ENCODE measurements around the gene PDPK1. TPM values are rescaled to one million over a fixed set of nuclear protein-coding genes. Genes with fewer than 3 reads are reported as not detected.

Gene PDPK1
- 10 to 100 TPM; 56.8 to 58.5 TPM for total RNA-seq
- polyA plus RNA-seq, result 46.2 TPM

- Histone ChIP-seq H3K27me3 (ENCODE audit: insufficient read depth, low read length, poor library complexity, severe bottlenecking) (no peaks in the 10 kb centered on the region), H3K9me3 (ENCODE audit: low read length) (no peaks in the 10 kb centered on the region), H3K36me3 (ENCODE audit: insufficient read depth, low read length) (no peaks in the 10 kb centered on the region), H3K27ac (ENCODE audit: low read depth, low read length) (peak within 1 kb of the TSS; percentile 61), H3K4me1 (ENCODE audit: insufficient read depth, low read length) (peaks cover 29% of the 10 kb centered on the region), H3K4me3 (ENCODE audit: low read length) (peak within 1 kb of the TSS; percentile 64)
- H3K4me1 Mint-ChIP-seq, result peaks cover 39 to 49% (median 41%) of the 10 kb centered on the region in 3 donors
- peak within 1 kb of the TSS; percentile 85 to 95 (median 87) for H3K4me3 Mint-ChIP-seq
- CTCF ChIA-PET, result interaction anchor here (0.9 kb wide), 1 partner anchor 23 kb away, joined by 4 read pairs; no protein-coding TSS in a partner anchor
- H3K27me3 Mint-ChIP-seq, result peaks cover 0 to 2% of the 10 kb centered on the region in 2 donors
- peak; percentile 91 to 96 (median 95) for DNase-seq
- POLR2A ChIA-PET, result interaction anchor here (1.1 to 1.9 kb wide), 5 partner anchors 18 to 135 kb away, joined by 3 to 12 read pairs (median 5); partner anchors contain the start of genes AMDHD2 and ATP6V0C
- peak within 1 kb of the TSS; percentile 57 to 99 (median 90) for H3K27ac Mint-ChIP-seq
- peaks cover 0 to 2% (median 0%) of the 10 kb centered on the region in 5 donors for H3K9me3 Mint-ChIP-seq
- H3K36me3 Mint-ChIP-seq, result peaks cover 0 to 19% (median 2%) of the 10 kb centered on the region in 3 donors
Observed at GRCh38 chr16:2537451-2538379, at the start of gene PDPK1. Gene PDPK1, plus strand, starts transcription at chr16:2538021. Its CDS starts 92 bp downstream, at chr16:2538113.

DNA sequence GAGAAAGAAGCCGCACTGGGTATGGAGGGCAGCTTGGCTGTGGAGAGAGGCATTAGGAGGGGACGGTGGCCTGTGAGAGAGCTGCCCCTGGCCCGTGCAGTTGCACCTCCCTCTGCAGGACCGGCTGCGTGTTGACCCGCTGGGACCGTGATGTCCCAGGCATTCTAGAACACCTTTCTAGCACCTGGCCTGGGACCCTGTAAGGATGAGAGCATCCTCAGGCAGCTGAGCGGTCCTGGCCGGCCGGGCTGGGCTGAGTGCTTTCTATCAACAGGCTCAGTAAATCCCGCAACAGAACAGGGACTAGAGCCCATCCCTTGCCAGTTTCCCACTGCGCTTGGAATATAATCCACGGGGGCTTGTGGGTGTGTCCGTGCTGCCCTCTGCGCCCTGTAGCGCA lies 48.2 kb upstream of the PDPK1 start:
- H3K9me3 Mint-ChIP-seq, result no peaks in the 10 kb centered on the region
- H3K27me3 ChIP-seq (ENCODE audit: insufficient read depth, low read length, poor library complexity, severe bottlenecking), result no peaks in the 10 kb centered on the region
- H3K4me1 ChIP-seq (ENCODE audit: insufficient read depth, low read length), result peaks cover 14% of the 10 kb centered on the region
- H3K36me3 Mint-ChIP-seq, result peaks cover 0 to 2% (median 0%) of the 10 kb centered on the region in 3 donors
- no peak for DNase-seq
- H3K4me3 Mint-ChIP-seq, result no peak overlapping the region
- no peak overlapping the region for H3K4me3 ChIP-seq (ENCODE audit: low read length)
- H3K27me3 Mint-ChIP-seq, result no peaks in the 10 kb centered on the region
- ChIA-PET POLR2A (no interaction called here), CTCF (no interaction called here)
- H3K4me1 Mint-ChIP-seq, result peaks cover 13 to 23% (median 14%) of the 10 kb centered on the region in 3 donors
- H3K27ac ChIP-seq (ENCODE audit: low read depth, low read length), result no peak overlapping the region
- no peak overlapping the region for H3K27ac Mint-ChIP-seq
- H3K9me3 ChIP-seq (ENCODE audit: low read length), result no peaks in the 10 kb centered on the region
- no peaks in the 10 kb centered on the region for H3K36me3 ChIP-seq (ENCODE audit: insufficient read depth, low read length)

- POLR2A ChIA-PET, result no interaction called here
Observed at GRCh38 chr16:2490190-2491105, 47.4 kb upstream of the PDPK1 start.

DNA sequence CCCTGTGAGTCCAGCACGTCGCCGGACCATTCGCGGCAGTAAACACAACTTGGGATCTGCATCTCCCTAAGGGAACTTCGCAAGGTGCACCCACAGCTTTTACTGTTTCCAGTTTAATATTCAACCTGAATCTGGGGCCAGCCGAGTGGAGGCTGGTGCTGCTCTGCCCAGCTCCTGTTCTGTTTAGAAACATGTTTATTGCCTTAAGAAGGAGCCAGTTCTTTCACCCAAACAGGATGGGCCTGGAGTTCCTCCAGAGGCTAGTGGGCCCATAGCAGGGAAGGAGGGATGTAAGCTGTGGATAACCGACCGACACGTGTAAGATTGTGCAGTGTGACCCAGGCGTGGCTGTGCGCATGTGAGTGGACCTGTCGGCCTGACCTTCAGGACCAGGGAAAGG lies 45.5 kb upstream of the PDPK1 start:
- peaks cover 0 to 13% (median 2%) of the 10 kb centered on the region in 3 donors for H3K36me3 Mint-ChIP-seq
- no peaks in the 10 kb centered on the region for H3K27me3 Mint-ChIP-seq
- H3K4me3 ChIP-seq (ENCODE audit: low read length), result no peak overlapping the region
- H3K27ac ChIP-seq (ENCODE audit: low read depth, low read length), result no peak overlapping the region
- no peaks in the 10 kb centered on the region for H3K9me3 ChIP-seq (ENCODE audit: low read length)
- DNase-seq, result no peak
- no peaks in the 10 kb centered on the region for H3K9me3 Mint-ChIP-seq
- peaks cover 3 to 4% (median 4%) of the 10 kb centered on the region in 3 donors for H3K4me1 Mint-ChIP-seq
- H3K27ac Mint-ChIP-seq, result no peak overlapping the region
- H3K27me3 ChIP-seq (ENCODE audit: insufficient read depth, low read length, poor library complexity, severe bottlenecking), result no peaks in the 10 kb centered on the region
- H3K36me3 ChIP-seq (ENCODE audit: insufficient read depth, low read length), result no peaks in the 10 kb centered on the region
- H3K4me3 Mint-ChIP-seq, result no peak overlapping the region
- peaks cover 4% of the 10 kb centered on the region for H3K4me1 ChIP-seq (ENCODE audit: insufficient read depth, low read length)
- ChIA-PET POLR2A (no interaction called here), CTCF (interaction anchor here (0.7 to 1.0 kb wide), 2 partner anchors 9 to 298 kb away, joined by 3 read pairs; no protein-coding TSS in a partner anchor)

More at GRCh38 chr16:2490190-2491105, 47.4 kb upstream of the PDPK1 start:
- H3K4me1 ChIP-seq (ENCODE audit: insufficient read depth, low read length), result peaks cover 14% of the 10 kb centered on the region
- H3K36me3 Mint-ChIP-seq, result peaks cover 0 to 2% (median under 1%) of the 10 kb centered on the region in 3 donors
- H3K27me3 Mint-ChIP-seq, result no peaks in the 10 kb centered on the region
- peaks cover 10 to 16% (median 13%) of the 10 kb centered on the region in 3 donors for H3K4me1 Mint-ChIP-seq
- DNase-seq, result no peak
- no peaks in the 10 kb centered on the region for H3K9me3 ChIP-seq (ENCODE audit: low read length)
- CTCF ChIA-PET, result no interaction called here
- no peak overlapping the region for H3K4me3 ChIP-seq (ENCODE audit: low read length)
- H3K27ac ChIP-seq (ENCODE audit: low read depth, low read length), result no peak overlapping the region
- no peak overlapping the region for H3K27ac Mint-ChIP-seq
- no peak overlapping the region for H3K4me3 Mint-ChIP-seq
- H3K36me3 ChIP-seq (ENCODE audit: insufficient read depth, low read length), result no peaks in the 10 kb centered on the region
- H3K9me3 Mint-ChIP-seq, result no peaks in the 10 kb centered on the region
- no peaks in the 10 kb centered on the region for H3K27me3 ChIP-seq (ENCODE audit: insufficient read depth, low read length, poor library complexity, severe bottlenecking)

GRCh38 chr16:2493605-2494004 lies 44.2 kb upstream of the PDPK1 start:
- Mint-ChIP-seq H3K27ac (peak overlapping the region in 1 of 8 donors; percentile 32), H3K36me3 (peaks cover 0 to 23% (median 2%) of the 10 kb centered on the region in 3 donors), H3K4me3 (no peak overlapping the region), H3K4me1 (no peaks in the 10 kb centered on the region), H3K27me3 (no peaks in the 10 kb centered on the region), H3K9me3 (no peaks in the 10 kb centered on the region)
- no peak overlapping the region for H3K27ac ChIP-seq (ENCODE audit: low read depth, low read length)
- no peaks in the 10 kb centered on the region for H3K9me3 ChIP-seq (ENCODE audit: low read length)
- no peak for DNase-seq
- H3K36me3 ChIP-seq (ENCODE audit: insufficient read depth, low read length), result no peaks in the 10 kb centered on the region
- H3K4me1 ChIP-seq (ENCODE audit: insufficient read depth, low read length), result no peaks in the 10 kb centered on the region
- no peak overlapping the region for H3K4me3 ChIP-seq (ENCODE audit: low read length)
- POLR2A ChIA-PET, result no interaction called here
- no peaks in the 10 kb centered on the region for H3K27me3 ChIP-seq (ENCODE audit: insufficient read depth, low read length, poor library complexity, severe bottlenecking)
- CTCF ChIA-PET, result interaction anchor here (0.9 kb wide), 1 partner anchor 153 kb away, joined by 3 read pairs; the partner anchor contains the start of gene ABCA3

GRCh38 chr16:2494616-2495015 lies 43.2 kb upstream of the PDPK1 start:
- POLR2A ChIA-PET, result no interaction called here
- peaks cover 0 to 23% (median 2%) of the 10 kb centered on the region in 3 donors for H3K36me3 Mint-ChIP-seq
- no peaks in the 10 kb centered on the region for H3K4me1 Mint-ChIP-seq

GRCh38 chr16:2495041-2495440 lies 42.8 kb upstream of the PDPK1 start:
- peaks cover 0 to 23% (median 2%) of the 10 kb centered on the region in 3 donors for H3K36me3 Mint-ChIP-seq

More at GRCh38 chr16:2494616-2495015, 43.2 kb upstream of the PDPK1 start:
- Mint-ChIP-seq H3K27ac (no peak overlapping the region), H3K27me3 (no peaks in the 10 kb centered on the region), H3K4me3 (no peak overlapping the region), H3K9me3 (no peaks in the 10 kb centered on the region)
- Histone ChIP-seq H3K27me3 (ENCODE audit: insufficient read depth, low read length, poor library complexity, severe bottlenecking) (no peaks in the 10 kb centered on the region), H3K36me3 (ENCODE audit: insufficient read depth, low read length) (no peaks in the 10 kb centered on the region), H3K4me1 (ENCODE audit: insufficient read depth, low read length) (no peaks in the 10 kb centered on the region), H3K27ac (ENCODE audit: low read depth, low read length) (no peak overlapping the region), H3K9me3 (ENCODE audit: low read length) (no peaks in the 10 kb centered on the region), H3K4me3 (ENCODE audit: low read length) (no peak overlapping the region)
- CTCF ChIA-PET, result interaction anchor here (0.9 kb wide), 1 partner anchor 154 kb away, joined by 3 read pairs; the partner anchor contains the start of gene ABCA3
- no peak for DNase-seq

More at GRCh38 chr16:2495041-2495440, 42.8 kb upstream of the PDPK1 start:
- Histone ChIP-seq H3K4me3 (ENCODE audit: low read length) (no peak overlapping the region), H3K27ac (ENCODE audit: low read depth, low read length) (no peak overlapping the region), H3K4me1 (ENCODE audit: insufficient read depth, low read length) (no peaks in the 10 kb centered on the region), H3K9me3 (ENCODE audit: low read length) (no peaks in the 10 kb centered on the region), H3K27me3 (ENCODE audit: insufficient read depth, low read length, poor library complexity, severe bottlenecking) (no peaks in the 10 kb centered on the region), H3K36me3 (ENCODE audit: insufficient read depth, low read length) (no peaks in the 10 kb centered on the region)
- Mint-ChIP-seq H3K27ac (no peak overlapping the region), H3K27me3 (no peaks in the 10 kb centered on the region), H3K4me3 (no peak overlapping the region), H3K9me3 (no peaks in the 10 kb centered on the region), H3K4me1 (no peaks in the 10 kb centered on the region)
- ChIA-PET POLR2A (no interaction called here), CTCF (no interaction called here)
- DNase-seq, result no peak
